PFSK-1 (cell line): ENCODE data around the gene PCK2.

Experiments used
- POLR2AphosphoS5 ChIP-seq: IDR thresholded peaks from 2 replicates; pipeline ENCODE4 v1.6.1; 2012; ENCODE audit warnings: low read depth, mild to moderate bottlenecking, control low read depth, low read length, moderate library complexity
- SIN3A ChIP-seq: IDR thresholded peaks from 2 replicates; pipeline ENCODE4 v1.6.1; 2012; ENCODE audit warnings: mild to moderate bottlenecking, low read length, moderate library complexity, borderline replicate concordance; ENCODE audit not compliant: insufficient read depth
- TAF1 ChIP-seq: IDR thresholded peaks from 2 replicates; pipeline ENCODE4 v1.6.1; 2012; ENCODE audit warnings: low read length, control low read depth, borderline replicate concordance; ENCODE audit not compliant: insufficient read depth

- TF ChIP-seq SIN3A (no peak), TAF1 (no peak), POLR2AphosphoS5 (no peak)
Measured at GRCh38 chr14:24057271-24057670, 36.8 kb upstream of the PCK2 start.
